Measurements from ENCODE around the gene PLEK. TPM values are rescaled to one million over a fixed set of nuclear protein-coding genes. Genes with fewer than 3 reads are reported as not detected.

Gene PLEK
- total and polyA plus RNA-seq, 4 donors = 2.6 to 40.6 (median 4.6) TPM

- Histone ChIP-seq H3K4me1 (ENCODE audit: control insufficient read depth in 4 of 4, insufficient read depth in 4 of 4, low read length in 3 of 4) (peaks cover 7 to 33% (median 14%) of the 10 kb centered on the region in 4 donors), H3K9me3 (ENCODE audit: control insufficient read depth in 4 of 4, low read length in 3 of 4) (no peaks in the 10 kb centered on the region), H3K27ac (ENCODE audit: low read depth in 1 of 2, low read length in 2 of 2) (no peak overlapping the region), H3K9ac (ENCODE audit: low read depth in 1 of 2, low read length in 2 of 2) (no peak overlapping the region), H3K27me3 (ENCODE audit: control insufficient read depth in 4 of 4, insufficient read depth in 4 of 4, low read length in 3 of 4) (no peaks in the 10 kb centered on the region), H3K4me3 (ENCODE audit: low read depth in 1 of 3, low read length in 3 of 3) (no peak overlapping the region), H3K36me3 (ENCODE audit: control insufficient read depth in 4 of 4, insufficient read depth in 3 of 4, low read depth in 1 of 4, low read length in 3 of 4) (no peaks in the 10 kb centered on the region)
- no peak for DNase-seq (ENCODE audit: low spot score)
- 79% methylated on average over 14 of the region's 14 CpGs for WGBS
- TF ChIP-seq RAD21 (IDR thresholded peaks at IDR 0.05) (no peak), GABPA (IDR thresholded peaks at IDR 0.05 in 1 of 2, conservative IDR thresholded peaks at IDR 0.05 in 1 of 2) (no peak), SP1 (IDR thresholded peaks at IDR 0.05) (no peak), FOXA1 (IDR thresholded peaks at IDR 0.05) (no peak), NR2F2 (IDR thresholded peaks at IDR 0.05) (no peak), TAF1 (conservative IDR thresholded peaks at IDR 0.05) (no peak), EGR1 (IDR thresholded peaks at IDR 0.05; ENCODE audit: low read depth in 2 of 2) (no peak)
- TF ChIP-seq, protein P1, sequence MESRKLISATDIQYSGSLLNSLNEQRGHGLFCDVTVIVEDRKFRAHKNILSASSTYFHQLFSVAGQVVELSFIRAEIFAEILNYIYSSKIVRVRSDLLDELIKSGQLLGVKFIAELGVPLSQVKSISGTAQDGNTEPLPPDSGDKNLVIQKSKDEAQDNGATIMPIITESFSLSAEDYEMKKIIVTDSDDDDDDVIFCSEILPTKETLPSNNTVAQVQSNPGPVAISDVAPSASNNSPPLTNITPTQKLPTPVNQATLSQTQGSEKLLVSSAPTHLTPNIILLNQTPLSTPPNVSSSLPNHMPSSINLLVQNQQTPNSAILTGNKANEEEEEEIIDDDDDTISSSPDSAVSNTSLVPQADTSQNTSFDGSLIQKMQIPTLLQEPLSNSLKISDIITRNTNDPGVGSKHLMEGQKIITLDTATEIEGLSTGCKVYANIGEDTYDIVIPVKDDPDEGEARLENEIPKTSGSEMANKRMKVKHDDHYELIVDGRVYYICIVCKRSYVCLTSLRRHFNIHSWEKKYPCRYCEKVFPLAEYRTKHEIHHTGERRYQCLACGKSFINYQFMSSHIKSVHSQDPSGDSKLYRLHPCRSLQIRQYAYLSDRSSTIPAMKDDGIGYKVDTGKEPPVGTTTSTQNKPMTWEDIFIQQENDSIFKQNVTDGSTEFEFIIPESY (IDR thresholded peaks at IDR 0.05) = no peak
Measured at GRCh38 chr2:68432696-68433658, 67.9 kb downstream of the PLEK start.

GRCh38 chr2:68434981-68435380 is 69.9 kb downstream of the PLEK start:
- Histone ChIP-seq H3K9ac (ENCODE audit: low read depth in 1 of 2, low read length in 2 of 2) (no peak overlapping the region), H3K9me3 (ENCODE audit: control insufficient read depth in 4 of 4, low read length in 3 of 4) (no peaks in the 10 kb centered on the region), H3K4me3 (ENCODE audit: low read depth in 1 of 3, low read length in 3 of 3) (no peak overlapping the region), H3K27me3 (ENCODE audit: control insufficient read depth in 4 of 4, insufficient read depth in 4 of 4, low read length in 3 of 4) (no peaks in the 10 kb centered on the region), H3K36me3 (ENCODE audit: control insufficient read depth in 4 of 4, insufficient read depth in 3 of 4, low read depth in 1 of 4, low read length in 3 of 4) (no peaks in the 10 kb centered on the region), H3K4me1 (ENCODE audit: control insufficient read depth in 4 of 4, insufficient read depth in 4 of 4, low read length in 3 of 4) (peaks cover 4 to 23% (median 6%) of the 10 kb centered on the region in 4 donors), H3K27ac (ENCODE audit: low read depth in 1 of 2, low read length in 2 of 2) (no peak overlapping the region)
- TF ChIP-seq FOXA1 (IDR thresholded peaks at IDR 0.05) = no peak
- no peak for TF ChIP-seq FOXA2 (IDR thresholded peaks at IDR 0.05)
- no peak for TF ChIP-seq NR2F2 (IDR thresholded peaks at IDR 0.05)
- TF ChIP-seq JUND (IDR thresholded peaks at IDR 0.05) = no peak
- TF ChIP-seq MAX (IDR thresholded peaks at IDR 0.05) = no peak
- TF ChIP-seq GABPA (IDR thresholded peaks at IDR 0.05 in 1 of 2, conservative IDR thresholded peaks at IDR 0.05 in 1 of 2) = no peak
- no peak for TF ChIP-seq SP1 (IDR thresholded peaks at IDR 0.05)
- TF ChIP-seq, protein P1 (IDR thresholded peaks at IDR 0.05) = no peak
- TF ChIP-seq HNF4A (conservative IDR thresholded peaks at IDR 0.05) = no peak
- no peak for TF ChIP-seq HNF4G (IDR thresholded peaks at IDR 0.05)
- TF ChIP-seq RAD21 (IDR thresholded peaks at IDR 0.05) = no peak
- no peak for TF ChIP-seq REST (IDR thresholded peaks at IDR 0.05)
- TF ChIP-seq CTCF (IDR thresholded peaks at IDR 0.05; ENCODE audit: low read depth, low read length, missing input control) = no peak
- DNase-seq (ENCODE audit: low spot score) = no peak
